Inferior parietal cortex (tissue), 1 donor: ENCODE data around the gene KLHL29.
"Not testable (repeated sequence)": the region's sequence is repeated elsewhere in the genome, so short reads cannot be mapped to it uniquely, and the experiment has no call there.

Source experiments
- DNase-seq: peaks from one replicate; pipeline ENCODE4 v3.0.0-alpha.2; 2016; ENCODE audit errors: extremely low spot score

KLHL29 gene

GRCh38 chr2:23384551-23385343, at the start of gene KLHL29:
KLHL29 (plus strand) TSS chr2:23385179; CDS start chr2:23562197, 177,018 bp downstream.
- DNase-seq = peak; percentile 52

GRCh38 chr2:23335550-23335949, 49.4 kb upstream of the KLHL29 start:
- DNase-seq = no peak

- DNase-seq = no peak
Observed at GRCh38 chr2:23342075-23342474, 42.9 kb upstream of the KLHL29 start.

GRCh38 chr2:23346029-23346428, 39.0 kb upstream of the KLHL29 start:
- no peak for DNase-seq

- DNase-seq = no peak
Observed at GRCh38 chr2:23346781-23347180, 38.2 kb upstream of the KLHL29 start.

GRCh38 chr2:23347471-23348092, 37.4 kb upstream of the KLHL29 start:
- no peak for DNase-seq

- DNase-seq = not testable (repeated sequence)
Observed at GRCh38 chr2:23348093-23348481, 36.9 kb upstream of the KLHL29 start.

- DNase-seq = no peak
Observed at GRCh38 chr2:23349508-23349907, 35.5 kb upstream of the KLHL29 start.

- no peak for DNase-seq
Observed at GRCh38 chr2:23350041-23350791, 34.8 kb upstream of the KLHL29 start.

- DNase-seq = no peak
Observed at GRCh38 chr2:23350792-23351355, 34.1 kb upstream of the KLHL29 start.

GRCh38 chr2:23351388-23352141, 33.4 kb upstream of the KLHL29 start:
- DNase-seq = peak; percentile 79

GRCh38 chr2:23354554-23354953, 30.4 kb upstream of the KLHL29 start:
- DNase-seq = no peak

GRCh38 chr2:23355001-23355400, 30.0 kb upstream of the KLHL29 start:
- DNase-seq = no peak

- no peak for DNase-seq
Observed at GRCh38 chr2:23356711-23357110, 28.3 kb upstream of the KLHL29 start.

GRCh38 chr2:23359631-23360567, 25.1 kb upstream of the KLHL29 start:
- no peak for DNase-seq

- no peak for DNase-seq
Observed at GRCh38 chr2:23360571-23361125, 24.3 kb upstream of the KLHL29 start.

GRCh38 chr2:23361152-23361551, 23.8 kb upstream of the KLHL29 start:
- no peak for DNase-seq

GRCh38 chr2:23363268-23363667, 21.7 kb upstream of the KLHL29 start:
- no peak for DNase-seq

- no peak for DNase-seq
Observed at GRCh38 chr2:23363831-23364230, 21.1 kb upstream of the KLHL29 start.

- DNase-seq = no peak
Observed at GRCh38 chr2:23366720-23367119, 18.3 kb upstream of the KLHL29 start.
